Activated T-cell treated with anti-CD3 and anti-CD28 coated beads for 4 hours (primary cell): ENCODE data around the gene BOD1.

Experiments
- DNase-seq: peaks from one replicate; pipeline ENCODE4 v3.0.0-alpha.2; 2020

Gene BOD1

DNA sequence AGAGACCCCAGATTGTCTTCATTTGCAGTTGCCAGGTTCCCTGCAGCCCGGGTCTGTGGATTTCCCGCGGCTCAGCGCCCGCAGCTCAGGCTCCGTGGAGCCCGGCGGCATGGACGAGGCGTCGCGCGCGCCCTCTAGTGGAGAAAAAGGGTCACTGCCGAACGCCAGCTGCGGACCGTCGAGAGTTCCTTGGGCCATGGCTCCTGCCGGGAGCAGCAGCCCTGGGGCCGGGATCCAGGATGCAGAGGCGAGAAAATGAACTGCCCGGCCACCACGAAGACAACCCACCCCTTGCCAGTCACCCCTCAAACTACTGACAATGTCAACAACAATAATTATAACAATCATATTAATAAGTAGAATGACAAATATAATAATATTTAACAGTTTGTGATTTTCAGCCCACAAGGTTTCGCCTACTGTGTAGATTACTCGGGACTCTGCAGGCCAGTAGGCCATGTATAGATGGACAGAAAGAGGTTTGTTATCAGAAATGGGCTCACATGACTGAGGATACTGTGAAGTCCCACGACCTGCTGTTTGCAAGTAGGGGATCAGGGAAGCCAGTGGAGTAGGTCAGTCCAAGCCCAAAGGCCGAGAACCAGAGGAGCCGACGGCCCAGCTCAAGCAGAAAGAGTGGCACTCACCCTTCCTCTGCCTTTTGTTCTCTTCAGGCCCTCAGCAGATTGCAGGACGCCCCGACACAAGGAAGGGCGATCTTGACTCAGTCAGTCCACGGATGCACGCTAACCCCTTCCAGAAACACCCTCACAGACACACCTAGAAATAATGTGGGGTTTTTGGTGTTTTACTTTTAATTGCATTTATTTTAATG, 43.1 kb downstream of the BOD1 start:
- peak; percentile 55 for DNase-seq

DNA sequence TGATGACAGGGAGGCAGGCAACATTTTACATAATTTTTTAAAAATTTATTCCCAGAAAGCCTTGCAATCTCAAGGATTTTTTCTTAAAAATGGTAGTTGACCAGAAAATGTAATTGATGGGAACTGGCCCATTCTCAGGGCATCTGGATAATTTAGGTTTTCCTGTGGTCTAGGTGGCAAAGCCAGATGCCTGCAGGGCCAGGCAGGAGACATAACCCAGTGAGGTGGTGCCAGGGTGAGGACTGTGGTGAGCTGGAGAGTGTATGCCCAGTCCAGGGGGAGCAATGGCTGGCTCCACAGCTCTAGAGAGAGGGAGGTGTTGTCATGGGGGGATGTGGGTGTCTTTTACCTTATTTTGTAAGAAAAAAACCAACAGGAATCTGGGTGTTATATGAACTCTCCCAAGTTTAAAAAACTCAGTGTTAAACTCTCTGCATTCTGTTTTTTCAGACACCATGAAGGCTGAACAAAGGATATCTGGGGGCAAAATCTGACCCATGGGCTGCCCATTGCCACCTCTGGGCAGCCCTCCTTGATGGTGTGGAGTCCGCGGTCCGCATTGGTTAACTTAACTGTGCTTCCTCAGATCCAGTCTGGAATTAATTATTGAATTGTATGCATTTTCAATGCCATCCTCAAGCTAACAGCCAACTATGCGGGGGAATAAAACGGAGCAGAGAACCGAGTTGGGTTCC, 43.9 kb downstream of the BOD1 start:
- DNase-seq = no peak

DNA sequence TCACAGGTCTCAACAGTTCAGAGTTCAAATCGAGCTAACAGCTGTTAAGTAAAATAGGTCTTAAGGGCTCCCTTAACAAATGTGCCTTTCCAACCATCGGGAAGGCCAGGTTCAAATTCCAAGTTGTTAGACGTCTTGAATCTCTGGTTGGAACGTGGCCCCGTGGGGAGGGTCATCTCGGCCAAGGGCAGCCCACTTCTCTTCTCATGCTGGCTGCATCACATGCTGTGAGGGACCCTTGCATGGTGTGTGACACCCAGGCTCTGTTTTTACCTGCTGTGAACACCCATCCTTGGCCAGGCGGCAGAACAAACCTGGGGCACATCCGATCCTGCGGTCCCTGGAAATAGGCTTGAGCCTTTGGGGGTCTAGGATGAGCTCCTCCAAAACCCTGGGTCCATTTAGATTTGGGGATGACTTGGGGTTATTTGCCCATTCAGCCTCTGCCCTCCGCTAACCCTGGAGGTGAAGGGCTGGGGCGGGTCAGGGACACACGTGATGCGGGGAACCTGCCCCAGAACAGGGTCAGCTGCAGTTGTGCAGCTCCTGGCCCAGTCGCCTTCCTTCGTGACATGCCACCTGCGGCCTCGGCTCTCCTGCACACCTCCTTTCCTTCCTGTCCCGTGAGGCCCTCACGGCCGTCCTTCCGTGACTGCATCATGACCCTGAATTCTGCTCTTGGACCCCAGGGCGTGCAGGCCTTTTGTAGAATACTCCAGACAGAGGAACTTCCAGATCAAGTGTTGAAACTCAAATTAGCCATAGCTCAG, 45.9 kb downstream of the BOD1 start:
- DNase-seq = no peak

DNA sequence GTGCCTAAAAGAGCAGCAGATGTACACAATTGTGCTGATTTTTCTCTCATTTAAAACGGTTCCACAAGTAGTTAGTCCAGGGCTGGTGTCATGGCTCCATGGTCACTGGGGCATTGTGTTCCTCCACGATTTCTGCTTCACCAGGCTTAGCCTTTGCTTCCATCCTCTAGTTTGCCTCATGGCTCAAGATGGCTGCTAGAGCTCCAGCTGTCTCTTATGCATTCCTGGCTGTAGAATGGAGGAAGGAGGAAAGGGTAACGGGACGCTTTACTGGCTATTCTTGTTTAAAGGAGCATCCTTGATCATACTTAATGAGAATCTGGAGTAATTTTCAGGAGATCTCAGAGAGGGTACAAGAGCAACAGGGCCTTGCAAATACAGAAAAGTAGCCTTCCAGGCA, 47.7 kb downstream of the BOD1 start:
- no peak for DNase-seq

DNA sequence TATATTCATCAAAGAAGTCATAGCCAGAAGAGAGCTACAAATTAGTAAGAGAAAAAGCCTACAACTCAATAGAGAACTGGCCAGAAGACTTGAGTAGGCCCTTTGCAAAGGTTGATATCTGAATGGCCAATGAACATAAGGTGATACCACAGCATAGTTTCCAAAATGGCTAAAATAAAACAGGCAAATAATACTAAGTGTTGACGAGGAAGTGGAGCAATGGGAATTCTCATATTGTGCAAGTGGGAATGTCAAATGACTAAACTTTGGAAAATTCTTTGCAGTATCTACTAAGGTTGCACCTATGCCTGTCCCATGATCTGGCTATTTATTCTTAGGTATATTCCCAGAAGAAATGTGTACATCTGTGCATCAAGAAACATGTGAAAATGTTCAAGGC, 48.3 kb downstream of the BOD1 start:
- DNase-seq = no peak

DNA sequence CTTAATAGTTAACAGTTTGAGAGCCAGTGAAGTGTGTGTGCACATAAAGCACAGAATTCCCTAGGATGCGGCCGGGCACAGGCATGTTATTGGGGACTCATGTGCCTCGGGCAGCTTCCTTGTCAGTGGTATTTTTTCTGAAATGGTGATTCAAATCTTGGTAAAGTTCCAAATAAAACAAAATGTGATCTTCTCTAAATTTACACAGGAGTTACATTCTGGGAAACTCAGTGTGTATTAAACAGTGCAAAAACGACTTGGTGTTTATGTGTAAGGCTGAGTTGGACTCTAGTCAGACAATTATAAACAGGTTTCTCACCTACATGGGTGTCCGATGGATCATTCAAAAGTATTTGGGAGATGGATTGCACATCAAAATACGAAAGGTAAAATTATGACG, 48.9 kb downstream of the BOD1 start:
- DNase-seq = no peak

DNA sequence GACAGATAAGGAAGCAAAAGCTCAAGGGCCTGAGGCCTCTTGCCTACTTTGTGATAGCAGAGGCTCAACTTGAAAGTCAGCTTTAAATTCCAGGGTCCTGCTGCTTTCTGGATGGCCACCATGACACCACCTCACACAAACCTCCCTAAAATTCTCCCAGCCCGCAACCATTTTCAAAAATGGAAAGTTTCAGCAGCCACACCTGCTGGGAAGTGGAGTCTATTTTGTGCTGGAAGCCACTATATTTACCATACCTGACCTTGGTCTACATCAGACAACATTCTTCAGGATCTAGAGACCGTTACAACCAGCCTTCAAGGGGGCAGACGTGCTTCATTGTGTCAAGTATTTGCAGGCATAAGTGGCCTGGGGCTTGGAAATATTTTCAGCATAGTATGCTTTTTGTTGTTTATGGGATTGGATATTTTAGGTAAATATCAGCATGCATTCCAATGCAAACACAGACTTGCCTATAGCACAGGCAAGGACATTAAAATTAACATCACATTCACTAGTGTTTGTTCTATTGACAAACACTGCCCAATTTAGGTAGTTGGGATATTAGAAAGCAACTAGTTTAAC, 50.9 kb downstream of the BOD1 start:
- no peak for DNase-seq

DNA sequence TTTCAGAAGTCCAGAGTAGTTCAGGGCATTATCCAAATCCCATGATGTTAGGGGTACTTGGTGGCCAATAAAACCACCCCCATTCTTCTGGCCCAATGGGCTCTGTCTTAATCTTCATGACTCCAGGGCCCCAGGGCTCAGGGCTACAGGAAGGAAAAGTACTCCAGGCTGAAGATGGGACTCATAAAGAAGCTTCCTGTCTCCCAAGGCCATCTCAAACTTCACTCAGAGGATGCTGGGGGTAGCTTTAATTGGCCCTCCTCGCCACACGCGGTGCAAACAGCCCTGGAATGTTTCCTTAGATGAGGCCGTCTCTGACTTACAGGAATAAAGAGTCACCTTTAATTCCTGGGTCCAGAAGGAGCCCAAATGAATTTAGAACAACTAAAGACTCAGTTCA, 52.3 kb downstream of the BOD1 start:
- DNase-seq = no peak

DNA sequence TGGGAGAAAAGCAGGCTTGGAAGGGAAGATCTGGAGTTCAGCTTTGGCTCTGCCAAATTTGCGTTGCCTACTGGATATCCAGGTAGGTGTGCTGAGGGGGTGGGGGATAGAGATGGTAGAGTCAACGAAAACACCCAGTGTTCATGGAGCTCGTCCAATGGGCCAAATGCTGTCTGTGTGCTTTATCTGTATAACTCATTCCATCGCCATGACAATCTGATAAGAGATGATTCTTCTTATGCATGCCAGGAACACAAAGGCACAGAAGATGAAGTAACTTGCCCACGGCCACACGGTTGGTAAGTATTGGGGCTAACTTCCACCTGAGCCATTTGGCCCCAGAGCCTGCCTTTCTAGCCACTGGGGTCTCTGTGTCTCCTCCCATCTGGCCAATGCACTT, 53.2 kb downstream of the BOD1 start:
- no peak for DNase-seq

DNA sequence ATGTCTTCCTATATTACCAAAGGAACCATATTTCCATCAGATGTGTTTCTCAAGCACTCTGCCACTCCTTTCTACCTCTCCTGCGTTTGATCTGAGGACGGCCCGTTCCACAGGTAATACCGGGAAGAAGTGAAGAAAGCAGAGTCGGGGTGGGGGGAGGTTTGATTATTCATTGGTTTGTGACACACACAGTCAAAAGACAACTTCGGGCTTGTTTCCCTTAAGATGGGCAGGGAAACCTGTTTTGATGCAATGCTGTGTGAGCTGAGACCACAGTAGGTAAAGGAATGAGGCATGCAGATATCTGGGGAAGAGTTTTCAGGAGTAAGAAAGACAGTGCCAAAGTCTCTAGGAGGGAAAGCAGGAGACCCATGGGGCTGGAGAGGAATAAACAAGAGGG, 54.0 kb downstream of the BOD1 start:
- DNase-seq = no peak
